Upper lobe of left lung (tissue), 4 donors: Measurements from ENCODE around the gene ZBTB46.

ENCODE experiments used
- EP300 ChIP-seq, 4 donors: sonication (generic); formaldehyde crosslinking; IDR thresholded peaks; one replicate each; pipeline ENCODE4 v1.5.1; 2017; ENCODE audit warnings: antibody characterized with exemption in 4 of 4, control low read depth in 2 of 4
- POLR2A ChIP-seq, 4 donors: fragments of 450-650 bp; IDR thresholded peaks; one replicate each; pipeline ENCODE4 v1.5.1; 2016 to 2017; ENCODE audit warnings: antibody characterized with exemption in 4 of 4, mild to moderate bottlenecking in 2 of 4
- POLR2AphosphoS5 ChIP-seq, 2 donors: sonication (generic); formaldehyde crosslinking; IDR thresholded peaks; one replicate each; pipeline ENCODE4 v1.5.1; 2017; ENCODE audit warnings: antibody characterized with exemption in 2 of 2
- TF ChIP-seq, protein P1 (sequence below), 6 experiments: fragments of 450-650 bp in 4 of 6; fragments of 200-600 bp in 2 of 6; sonication (generic) in 2 of 6; IDR thresholded peaks; one replicate each; pipeline ENCODE4 v1.5.1; 2016 to 2019; ENCODE audit warnings: antibody characterized with exemption in 6 of 6

DNA sequence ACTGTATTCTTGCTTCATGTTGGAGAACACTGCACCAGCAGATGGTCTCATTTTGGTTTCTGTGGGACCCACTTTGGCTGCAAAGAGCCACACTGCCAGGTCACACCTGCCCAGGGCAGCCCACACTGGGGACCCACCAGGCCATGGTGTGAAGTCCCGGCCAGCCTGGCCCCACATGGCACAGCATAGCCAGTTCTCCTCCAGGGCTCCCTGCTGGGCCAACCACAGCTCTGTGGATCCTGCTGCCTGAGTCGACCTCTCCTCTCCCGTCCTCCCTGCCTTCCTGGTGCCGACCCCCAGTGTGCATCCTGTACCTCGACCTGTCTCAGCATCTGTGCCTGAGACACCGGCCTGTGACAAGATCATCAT is 126.3 kb downstream of the ZBTB46 start:
- TF ChIP-seq, protein P1, sequence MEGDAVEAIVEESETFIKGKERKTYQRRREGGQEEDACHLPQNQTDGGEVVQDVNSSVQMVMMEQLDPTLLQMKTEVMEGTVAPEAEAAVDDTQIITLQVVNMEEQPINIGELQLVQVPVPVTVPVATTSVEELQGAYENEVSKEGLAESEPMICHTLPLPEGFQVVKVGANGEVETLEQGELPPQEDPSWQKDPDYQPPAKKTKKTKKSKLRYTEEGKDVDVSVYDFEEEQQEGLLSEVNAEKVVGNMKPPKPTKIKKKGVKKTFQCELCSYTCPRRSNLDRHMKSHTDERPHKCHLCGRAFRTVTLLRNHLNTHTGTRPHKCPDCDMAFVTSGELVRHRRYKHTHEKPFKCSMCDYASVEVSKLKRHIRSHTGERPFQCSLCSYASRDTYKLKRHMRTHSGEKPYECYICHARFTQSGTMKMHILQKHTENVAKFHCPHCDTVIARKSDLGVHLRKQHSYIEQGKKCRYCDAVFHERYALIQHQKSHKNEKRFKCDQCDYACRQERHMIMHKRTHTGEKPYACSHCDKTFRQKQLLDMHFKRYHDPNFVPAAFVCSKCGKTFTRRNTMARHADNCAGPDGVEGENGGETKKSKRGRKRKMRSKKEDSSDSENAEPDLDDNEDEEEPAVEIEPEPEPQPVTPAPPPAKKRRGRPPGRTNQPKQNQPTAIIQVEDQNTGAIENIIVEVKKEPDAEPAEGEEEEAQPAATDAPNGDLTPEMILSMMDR (IDR thresholded peaks at IDR 0.05) = no peak
- no peak for TF ChIP-seq POLR2A (IDR thresholded peaks at IDR 0.05)
- no peak for TF ChIP-seq EP300 (IDR thresholded peaks at IDR 0.05)
- no peak for TF ChIP-seq POLR2AphosphoS5 (IDR thresholded peaks at IDR 0.05)
